Peyer's patch (tissue), 4 donors: ENCODE data around the gene DTX2.
"Not testable (repeated sequence)": the region's sequence is repeated elsewhere in the genome, so short reads cannot be mapped to it uniquely, and the experiment has no call there.

Experiments
- CTCF ChIP-seq, 6 experiments: fragments of 450-650 bp in 4 of 6; fragments of 200-600 bp in 2 of 6; sonication (generic) in 1 of 6; IDR thresholded peaks; one replicate each; pipeline ENCODE4 v1.5.1; 2017 to 2019; ENCODE audit warnings: antibody characterized with exemption in 6 of 6, mild to moderate bottlenecking in 3 of 6, moderate library complexity in 1 of 6
- POLR2A ChIP-seq, 2 donors: fragments of 450-650 bp; IDR thresholded peaks; one replicate each; pipeline ENCODE4 v1.5.1; 2017; ENCODE audit warnings: antibody characterized with exemption in 2 of 2, mild to moderate bottlenecking in 2 of 2, moderate library complexity in 2 of 2

GRCh38 chr7:76457017-76457416, 4.5 kb upstream of the DTX2 start:
- not testable (repeated sequence) for TF ChIP-seq CTCF, POLR2A (IDR thresholded peaks at IDR 0.05)
